ENCODE measurements around the gene PLPP2.

Gene PLPP2

DNA sequence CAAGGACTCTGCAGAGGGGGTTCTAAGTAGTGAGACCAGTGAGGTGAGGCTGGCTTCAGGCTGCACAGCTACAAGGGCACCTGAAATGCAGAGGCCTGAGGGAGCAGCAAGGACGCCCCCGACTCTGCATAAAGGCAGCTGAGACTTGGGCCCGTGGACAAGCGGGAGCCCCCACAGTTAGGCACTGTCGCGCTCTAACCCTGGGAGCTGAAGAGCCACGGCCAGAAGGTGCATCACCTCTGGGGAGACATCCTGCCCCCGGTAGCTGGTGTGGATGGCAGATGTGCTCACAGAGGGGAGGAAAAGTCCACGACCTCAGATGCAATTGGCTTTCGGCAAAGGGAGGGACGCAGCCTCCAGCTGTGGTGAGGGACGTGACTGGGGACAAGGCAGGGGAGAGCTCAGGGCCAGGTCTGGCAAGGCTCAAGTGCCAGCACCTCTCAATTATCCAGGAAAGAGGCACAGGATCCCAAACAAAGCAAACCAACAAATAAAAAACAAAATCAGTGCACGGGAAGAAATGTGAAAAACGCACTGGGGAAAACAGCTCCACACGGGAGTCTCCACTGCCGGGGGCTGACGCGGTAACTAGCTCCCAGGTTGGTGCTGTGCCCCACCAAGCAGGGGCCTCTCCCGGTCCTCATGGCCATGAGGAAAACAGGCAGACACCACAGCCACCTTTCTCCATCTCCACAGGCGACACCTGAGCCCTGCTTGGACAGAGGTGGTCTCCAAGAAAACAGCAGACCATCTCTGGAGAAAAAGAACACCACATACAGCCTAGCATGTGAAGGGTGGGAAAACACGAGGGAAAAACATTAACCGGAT is 23.0 kb upstream of the PLPP2 start:
- DNase-seq = no peak

DNA sequence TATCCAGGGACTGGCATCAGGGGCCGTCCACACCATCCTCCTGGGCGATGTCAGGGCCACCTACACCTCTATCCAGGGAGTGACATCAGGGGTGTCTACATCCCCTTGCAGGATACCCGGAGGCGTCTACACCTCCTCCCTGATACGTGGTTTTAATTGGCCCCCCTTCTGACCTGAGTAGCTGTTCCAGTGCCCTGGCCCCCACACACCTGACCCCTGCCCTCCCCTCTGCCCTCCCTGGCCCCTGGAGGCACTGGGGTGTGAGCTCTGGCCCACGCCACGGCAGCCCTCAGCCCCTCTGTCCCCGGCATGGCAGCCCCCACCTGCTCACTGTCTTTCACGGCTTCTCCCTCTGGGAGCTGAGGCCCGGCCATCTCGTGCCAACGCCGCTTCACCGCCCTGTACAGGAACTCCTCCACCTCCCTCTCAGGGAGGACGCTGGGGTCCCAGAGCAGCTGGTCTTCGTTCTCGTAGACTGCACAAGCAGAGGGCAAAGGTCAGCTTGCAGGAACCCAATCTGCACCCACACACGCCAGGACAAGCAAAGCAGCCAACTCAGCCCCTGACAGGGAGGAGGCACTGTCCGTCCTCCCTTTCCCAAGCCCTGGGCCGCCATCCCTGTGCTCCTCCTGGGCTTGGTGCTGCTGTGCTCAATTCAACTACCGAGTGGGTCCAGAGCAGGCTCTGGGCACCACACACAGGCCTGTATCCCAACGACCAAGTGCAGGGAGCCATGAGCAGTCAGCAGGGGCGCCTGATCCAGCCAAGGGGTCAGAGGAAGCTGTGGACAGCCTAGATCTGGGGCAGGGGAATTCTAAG is 22.2 kb upstream of the PLPP2 start:
- DNase-seq = no peak

DNA sequence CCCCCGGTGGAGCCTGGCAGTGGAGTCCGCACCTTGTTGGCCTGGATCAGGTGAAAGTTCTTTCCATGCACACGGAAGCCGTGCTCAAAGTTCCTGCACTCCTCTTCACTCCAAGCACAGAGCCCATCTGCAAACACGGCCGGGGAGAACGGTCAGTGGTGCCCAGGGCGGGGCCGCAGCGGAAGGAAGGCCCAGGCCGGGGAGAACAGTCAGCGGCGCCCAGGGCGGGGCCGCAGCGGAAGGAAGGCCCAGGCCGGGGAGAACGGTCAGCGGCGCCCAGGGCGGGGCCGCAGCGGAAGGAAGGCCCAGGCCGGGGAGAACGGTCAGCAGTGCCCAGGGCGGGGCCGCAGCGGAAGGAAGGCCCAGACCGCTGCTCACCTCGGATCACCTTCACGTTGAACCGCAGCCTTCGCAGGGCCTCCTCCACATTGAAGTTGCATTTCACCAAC is 20.6 kb upstream of the PLPP2 start:
- no peak for DNase-seq

DNA sequence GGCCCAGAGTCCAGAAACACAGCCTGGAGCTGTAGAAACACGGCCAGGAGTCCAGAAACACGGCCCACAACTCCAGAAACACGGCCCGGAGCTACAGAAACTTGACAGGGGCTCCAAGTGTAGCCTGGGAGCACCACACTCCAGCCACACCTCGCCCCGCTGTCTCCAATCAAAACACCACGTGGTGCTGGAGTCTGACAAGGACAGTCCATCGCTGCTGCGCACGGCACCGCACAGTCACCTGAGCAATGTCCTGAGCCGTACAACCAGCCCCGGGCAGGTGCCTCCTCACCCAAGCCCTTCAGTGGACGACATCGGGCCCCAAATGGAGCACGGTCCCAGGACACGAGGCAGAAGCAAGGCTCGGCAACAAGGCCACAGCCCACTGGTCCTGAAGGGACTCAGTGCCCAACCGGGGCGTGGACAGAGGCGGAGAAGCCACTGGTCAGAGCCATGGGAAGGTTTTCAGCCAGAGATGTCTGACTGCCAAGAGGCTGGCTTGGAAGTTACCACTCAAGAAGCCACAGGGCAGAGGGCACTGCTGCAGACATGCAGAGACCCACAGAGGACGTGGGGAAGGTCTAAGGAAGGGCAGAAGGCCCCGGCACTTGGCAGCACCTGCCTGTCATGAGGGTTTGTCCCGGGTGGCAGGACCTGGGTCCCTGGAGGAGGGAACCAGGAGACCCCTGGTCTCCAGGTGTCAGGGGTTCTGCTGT is 19.7 kb upstream of the PLPP2 start:
- DNase-seq = no peak

DNA sequence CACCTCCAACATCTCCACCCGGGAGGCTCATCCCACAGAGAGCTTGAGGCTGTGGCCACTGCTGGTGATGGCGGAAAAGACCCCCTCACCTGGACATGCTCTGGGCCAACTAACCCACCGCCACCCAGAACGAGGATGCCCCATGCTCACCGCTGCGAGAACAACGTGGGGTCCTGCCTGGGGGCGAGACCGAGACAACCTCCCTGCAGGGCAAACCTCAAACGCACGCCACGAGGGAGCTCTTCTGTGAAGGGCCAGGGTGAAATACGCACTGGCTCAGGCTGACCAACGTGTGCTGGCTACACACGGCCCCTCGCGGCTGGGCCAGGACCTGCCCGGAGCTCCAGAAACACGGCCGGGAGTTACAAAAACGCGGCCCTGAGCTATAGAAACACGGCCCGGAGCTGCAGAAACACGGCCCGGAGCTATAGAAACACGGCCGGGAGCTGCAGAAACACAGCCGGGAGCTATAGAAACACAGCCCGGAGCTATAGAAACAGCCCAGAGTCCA is 19.0 kb upstream of the PLPP2 start:
- no peak for DNase-seq

DNA sequence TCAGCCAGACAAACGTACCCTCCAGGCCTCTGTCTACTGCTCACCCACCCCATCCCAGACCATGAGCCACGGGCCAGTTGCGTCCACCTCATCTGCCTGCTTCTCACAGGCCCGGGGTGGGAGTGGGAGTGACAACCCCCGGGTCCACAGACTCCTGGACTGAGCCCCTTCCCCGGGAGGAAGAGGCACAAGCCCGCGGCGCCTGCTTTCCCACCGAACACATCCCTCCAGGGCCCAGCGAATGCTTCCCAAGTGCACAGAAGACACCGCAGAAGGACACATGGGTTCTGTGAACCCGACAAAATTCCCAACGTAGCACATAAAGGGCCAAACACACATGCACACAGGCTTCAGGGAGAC is 18.0 kb upstream of the PLPP2 start:
- DNase-seq = no peak

DNA sequence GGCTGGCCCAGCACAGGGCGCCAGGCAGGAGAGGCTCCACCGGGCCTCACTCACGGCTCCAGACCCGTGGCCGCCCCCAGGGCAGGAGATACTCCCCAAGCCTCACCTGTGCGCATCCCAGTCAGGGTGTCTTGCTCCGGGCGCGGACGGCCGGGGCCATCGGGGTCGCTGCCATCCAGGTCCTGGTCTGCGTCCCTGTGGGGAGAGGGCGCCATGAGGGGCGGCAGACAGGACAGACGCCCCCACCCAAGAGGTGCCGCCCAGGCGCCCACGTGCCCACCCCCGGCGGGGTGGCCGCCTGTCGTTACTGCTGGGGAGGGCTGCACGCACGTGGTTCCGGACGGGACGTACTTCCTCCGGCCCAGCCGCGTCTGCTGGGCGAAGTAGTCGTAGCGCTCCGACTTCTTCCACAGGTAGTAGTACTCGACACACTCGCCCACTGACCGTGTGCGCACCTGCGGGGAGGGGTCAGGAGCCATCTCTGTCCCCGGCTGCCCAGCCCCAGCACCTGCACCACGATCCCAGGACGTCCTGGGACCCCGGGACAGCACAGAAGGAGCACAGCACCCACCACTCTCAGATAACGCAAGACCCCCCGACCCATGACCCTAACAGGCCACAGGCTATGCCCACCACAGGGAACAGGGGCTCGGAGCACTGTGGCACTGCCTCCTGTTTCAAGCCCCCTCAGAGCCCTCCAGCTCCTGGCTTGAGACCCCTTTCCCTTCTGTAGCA is 17.4 kb upstream of the PLPP2 start:
- no peak for DNase-seq

DNA sequence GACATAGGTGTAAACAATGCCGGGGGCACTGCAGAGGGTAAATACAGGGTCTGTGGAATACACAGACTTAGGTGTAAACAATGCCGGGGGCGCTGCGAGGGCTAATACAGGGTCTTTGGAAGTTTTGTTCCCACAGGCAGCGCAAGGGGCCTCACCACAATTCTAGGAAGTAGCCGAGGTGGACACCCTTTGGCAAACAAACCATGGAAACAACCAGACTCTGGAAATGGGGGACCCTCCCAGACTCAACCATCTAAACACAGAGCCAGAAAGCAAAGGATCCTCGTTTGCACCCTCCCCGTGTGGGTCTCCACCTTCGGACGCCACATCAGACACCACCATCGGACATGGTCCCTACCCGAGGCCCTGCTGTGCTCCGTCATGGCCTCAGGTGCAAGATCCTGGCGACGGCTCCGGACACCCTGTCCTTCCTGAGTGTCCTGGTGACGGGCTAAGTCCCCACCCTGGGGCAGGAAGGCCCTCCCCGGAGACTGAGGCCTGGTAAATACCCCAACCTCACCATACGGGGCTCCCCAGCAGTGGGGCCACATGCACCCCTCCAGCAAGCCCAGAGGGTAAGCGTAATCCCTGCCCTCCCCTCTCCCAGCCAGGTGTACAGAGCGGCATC is 16.7 kb upstream of the PLPP2 start:
- DNase-seq = no peak

DNA sequence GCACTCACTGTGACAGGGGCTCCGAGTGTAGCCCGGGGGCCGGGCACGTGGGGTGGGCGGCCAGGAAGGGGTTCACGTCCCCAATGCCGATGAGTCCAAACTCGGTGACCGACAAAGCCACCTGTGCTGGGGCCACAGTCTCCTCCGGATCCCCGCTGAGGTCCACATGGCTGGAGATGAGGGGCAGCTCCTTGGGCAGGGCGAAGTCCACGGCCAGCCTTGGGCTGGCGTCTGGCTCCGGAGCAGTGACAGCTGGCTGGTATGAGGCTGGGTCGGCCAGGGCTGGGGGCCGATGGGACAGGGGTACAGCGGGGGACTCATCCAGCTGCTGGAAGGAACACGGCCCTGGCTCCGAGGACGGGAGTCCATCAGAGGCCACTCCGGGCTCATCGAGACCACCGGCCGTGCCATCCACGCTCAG is 15.9 kb upstream of the PLPP2 start:
- no peak for DNase-seq

DNA sequence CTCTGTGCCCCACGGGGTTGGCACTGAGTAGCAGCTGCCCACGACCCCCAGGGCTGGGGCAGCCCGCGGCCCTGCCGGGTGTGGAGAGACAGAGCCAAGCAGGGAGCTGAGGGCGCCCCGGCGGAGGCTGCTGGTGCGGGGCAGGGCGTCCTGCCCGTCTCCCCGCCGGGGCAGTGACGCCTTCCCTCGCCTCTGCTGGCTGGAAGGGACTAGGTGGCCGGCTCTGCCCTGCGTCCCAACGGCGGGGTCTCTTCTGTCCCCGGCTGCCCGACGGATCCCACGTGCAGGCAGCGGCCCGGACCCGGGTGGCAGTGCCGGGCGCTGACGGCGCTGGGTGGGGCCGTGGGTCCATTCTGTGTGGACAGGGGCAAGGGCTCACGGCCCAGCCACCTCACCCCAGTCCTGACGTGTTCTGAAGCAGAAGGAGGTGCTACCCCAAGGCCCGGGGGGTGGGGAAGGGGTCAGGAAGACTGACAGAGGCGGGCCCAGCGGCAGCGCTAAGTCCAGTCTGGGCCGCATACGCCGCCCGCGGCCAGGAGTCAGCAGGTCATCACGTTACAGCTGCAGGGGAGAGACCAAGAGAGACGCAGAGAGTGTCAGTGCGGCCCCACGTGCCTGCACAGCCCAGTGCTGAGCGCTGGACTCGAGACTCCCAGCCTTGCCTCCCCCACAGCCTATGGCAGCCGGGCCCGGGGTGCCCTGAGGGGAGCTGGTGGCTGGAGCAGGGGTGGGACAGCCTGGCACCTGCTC is 15.1 kb upstream of the PLPP2 start:
- DNase-seq = no peak

DNA sequence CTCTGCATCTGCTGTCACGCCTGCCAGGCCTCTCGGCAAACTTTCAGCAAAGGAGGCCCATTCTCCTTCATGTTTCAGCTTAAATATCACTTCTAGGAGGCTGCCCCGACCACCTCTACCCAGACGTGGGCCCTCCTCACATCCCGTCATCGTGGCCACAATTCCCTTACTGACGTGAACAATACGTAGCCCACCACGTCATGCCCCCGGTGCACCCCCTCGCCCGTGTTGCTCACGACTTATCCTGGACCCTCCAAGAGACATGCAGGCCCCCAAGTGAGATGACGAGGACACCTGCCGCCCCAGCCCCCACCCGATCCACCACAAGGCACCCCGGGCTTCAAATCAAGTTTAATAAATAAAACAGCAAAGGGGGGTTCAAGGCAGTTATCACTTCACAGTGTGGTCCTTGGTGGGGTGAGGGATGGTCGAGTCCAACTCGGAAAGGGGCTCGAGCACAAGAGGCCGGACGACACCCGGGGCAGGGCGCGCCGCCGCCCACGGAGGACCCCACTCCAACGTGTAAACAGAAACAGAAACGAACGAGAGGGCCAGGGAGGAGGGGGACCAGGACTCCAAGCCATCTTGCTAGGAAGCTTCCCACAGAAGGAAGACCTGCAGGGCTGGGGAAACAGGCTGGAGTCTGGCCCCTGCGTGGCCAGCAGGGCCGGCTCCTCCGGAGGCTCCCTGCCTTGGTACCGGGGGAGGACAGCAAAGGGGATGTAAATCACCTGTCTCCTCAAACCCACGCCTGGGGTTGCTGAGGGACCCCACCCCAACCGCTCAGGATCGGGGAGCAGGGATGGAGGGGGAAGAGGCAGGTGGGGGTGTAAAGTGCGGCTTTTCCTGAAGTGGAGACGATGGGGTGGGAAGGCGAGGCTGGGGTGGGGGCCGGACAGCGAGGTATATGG is 14.3 kb upstream of the PLPP2 start:
- no peak for DNase-seq

DNA sequence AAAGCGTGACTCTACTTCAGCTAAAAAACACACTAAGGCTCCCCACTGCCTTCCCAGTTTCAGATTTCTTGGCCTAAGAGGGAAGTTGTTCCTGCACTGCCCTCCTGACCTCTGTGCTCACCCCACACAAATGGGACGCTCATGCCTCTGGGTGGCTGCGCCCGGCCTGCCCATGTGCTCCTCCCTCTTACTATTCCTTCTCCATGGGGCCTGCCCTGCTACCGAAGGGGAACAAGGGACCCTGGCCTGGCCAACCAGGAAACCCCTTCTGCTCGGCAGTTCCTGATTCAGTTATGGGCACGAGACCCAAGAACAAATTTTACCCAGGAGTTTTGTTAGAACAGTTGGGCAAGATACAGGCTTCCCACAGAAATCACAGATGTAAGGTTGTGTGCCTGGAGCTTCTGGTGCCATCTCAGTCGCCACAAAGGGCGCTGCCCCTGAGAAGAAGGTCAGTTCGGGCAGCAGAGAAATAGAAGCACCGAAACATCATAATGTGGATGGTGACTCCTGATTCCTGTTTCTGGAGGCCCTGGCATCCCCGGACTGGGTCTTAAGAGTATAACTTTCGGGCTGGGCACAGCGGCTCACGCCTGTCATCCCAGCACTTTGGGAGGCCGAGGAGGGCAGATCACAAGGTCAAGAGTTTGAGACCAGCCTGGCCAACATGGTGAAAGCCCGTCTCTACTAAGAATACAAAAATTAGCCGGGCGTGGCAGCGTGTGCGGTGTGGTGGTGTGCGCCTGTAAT is 5.4 kb upstream of the PLPP2 start:
- DNase-seq = no peak

DNA sequence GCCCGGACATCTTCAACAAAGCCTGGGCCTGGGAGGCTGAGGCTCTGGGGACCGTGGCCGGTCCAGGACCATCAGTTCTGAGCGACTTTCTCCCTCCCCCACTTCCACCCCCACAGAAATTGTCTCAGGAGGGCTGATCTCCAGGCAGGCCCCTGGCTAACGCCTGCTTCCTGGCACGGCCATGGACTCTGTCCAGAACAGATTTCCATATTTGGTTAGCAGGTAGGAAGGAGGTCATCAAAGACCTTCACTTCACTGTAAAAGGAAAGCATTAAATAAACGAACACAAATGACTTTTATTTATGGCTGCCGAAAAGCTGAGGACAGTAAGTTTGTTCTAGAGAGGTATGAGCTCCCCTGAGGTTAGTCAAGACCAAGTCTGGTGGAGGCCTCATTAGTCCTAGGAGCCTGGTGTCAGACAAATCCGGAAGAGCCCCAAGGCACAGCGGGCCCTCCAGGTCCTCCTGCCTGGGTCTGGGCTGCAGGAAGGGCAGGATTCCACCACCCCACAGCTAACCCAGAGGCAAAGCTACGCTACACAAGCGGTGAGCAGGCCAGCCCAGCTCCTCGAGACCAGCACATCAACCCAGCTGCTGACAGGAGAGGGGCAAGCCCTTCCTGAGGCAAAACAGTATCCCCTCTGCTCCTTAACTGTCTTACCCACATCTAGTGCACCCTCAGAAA is 4.6 kb upstream of the PLPP2 start:
- DNase-seq = no peak

DNA sequence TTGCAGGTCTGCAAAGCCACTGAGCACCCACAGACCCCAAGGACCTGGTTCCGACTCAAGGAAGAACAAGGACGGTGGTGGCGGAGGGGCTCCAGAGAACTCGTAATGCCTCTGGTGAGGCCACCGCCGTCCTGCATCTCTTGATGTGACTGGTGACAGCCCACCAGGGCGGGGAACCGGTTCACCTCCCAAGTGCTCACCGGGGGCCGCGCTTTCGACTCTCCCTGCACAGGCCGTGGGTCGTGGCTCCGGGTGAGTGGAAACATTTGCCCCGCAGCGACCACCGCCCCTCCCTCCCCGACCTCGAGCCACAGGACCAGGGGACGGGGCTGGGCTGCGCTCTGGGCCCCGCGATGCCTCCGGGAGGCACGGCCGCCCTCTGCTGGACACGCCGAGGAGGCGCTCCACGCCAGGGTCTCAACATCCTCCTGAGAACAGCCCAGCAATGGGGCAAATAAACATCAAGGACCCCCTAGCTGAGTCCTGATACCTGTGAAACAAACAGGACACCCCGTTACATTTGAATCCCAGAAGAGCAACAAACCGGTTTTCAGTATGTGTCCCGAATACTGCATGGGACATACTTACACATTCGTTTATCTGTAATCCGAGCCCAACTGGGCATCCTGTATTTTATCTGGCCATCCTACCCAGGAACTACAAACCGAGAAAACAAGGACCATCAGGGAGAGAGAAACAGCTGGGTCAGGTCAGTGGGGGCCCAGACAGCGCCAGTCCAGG is 3.9 kb upstream of the PLPP2 start:
- peak; percentile 52 for DNase-seq

DNA sequence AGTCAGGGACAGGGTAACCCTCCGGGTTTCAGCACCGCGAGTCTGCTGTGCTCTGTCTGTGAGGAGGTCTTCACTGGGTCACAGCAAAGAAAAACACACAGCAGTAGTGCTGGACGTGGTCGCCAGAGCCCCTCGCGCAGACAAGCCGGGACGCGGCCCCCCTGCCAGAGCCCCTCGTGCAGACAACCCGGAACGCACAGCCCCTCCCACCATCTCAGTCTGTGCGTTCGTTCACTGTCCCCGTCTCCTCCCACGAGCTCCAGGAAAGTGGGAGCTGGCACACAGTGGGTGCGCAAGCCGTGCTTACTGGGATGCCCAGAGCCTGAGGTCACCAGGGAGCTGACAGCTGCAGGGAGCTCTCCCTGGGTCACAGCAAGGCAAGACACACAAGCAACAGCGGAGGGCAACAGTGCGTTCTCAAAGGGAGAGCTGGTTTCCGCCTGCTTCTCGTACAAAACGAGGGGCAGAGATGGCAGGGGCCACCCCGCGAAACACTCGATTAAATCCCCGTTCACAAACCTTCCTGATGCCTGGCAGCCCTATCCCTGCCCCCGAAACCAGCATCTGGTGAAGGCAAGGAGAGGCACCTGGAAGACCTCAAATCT is 3.2 kb upstream of the PLPP2 start:
- DNase-seq = no peak

DNA sequence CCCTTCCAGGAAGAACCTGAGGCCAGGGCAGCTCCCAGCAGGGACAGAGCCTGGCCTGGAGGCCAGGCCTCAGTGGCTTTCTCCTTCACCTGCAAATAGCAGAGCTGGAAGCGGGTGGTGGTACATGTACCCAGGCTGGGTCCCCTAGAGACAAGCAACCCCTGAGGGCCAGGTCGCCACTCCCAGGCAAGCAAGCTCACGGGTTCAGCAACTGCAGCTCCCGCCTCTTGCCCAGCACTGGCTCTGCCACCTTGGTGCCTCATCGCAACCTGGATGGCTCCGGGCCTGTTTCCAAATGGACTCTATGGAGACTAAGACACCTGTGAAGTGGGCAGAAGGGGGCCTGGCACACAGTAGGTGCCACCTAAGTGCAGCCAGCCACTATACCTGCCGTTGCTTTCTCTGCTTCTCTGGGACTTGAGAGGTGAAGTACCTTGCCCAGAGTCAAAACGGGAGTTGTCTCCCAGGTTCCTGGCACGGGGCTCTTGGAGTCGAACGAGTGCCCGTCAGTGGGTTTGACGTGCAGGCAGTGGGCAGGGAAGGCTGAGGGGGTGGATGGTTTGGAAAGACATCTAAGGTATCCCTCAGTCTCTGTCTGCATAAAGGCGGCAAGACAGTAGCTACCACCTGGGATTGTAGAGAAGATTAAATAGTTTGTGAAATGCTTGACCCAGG is 2.4 kb upstream of the PLPP2 start:
- no peak for DNase-seq

DNA sequence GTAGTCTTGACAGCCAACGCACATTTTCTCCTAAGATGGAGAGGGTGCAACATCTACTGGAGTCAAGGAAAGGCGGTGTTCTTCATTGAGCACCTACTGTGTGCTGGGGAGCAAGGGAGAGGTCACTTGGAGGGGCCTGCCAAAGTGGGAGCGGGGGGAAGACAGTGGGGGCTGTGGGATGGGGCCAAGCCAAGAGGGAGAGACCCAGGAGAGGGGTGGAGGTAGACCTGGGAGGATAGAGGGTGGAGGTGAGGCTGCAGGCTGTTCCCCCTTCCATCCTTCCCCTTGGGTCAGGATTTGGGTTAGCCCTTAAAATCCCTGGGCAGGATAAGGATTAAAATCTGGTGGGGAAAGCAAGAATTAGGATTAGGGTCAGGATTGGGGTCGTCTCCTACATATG is 1.7 kb upstream of the PLPP2 start:
- no peak for DNase-seq

All from NCI-H1436 (cell line).